HG02798 (cell line): Measurements from ENCODE around the gene LRRC4B.
"Not testable (repeated sequence)": the region's sequence is repeated elsewhere in the genome, so short reads cannot be mapped to it uniquely, and the experiment has no call there.

Experiments used
- ATAC-seq: cut with Tn5 transposase; IDR thresholded peaks from one replicate; pipeline ENCODE4 v1.9.1; 2021; ENCODE audit warnings: mild to moderate bottlenecking; ENCODE audit not compliant: unreplicated experiment, poor library complexity

Gene LRRC4B

DNA sequence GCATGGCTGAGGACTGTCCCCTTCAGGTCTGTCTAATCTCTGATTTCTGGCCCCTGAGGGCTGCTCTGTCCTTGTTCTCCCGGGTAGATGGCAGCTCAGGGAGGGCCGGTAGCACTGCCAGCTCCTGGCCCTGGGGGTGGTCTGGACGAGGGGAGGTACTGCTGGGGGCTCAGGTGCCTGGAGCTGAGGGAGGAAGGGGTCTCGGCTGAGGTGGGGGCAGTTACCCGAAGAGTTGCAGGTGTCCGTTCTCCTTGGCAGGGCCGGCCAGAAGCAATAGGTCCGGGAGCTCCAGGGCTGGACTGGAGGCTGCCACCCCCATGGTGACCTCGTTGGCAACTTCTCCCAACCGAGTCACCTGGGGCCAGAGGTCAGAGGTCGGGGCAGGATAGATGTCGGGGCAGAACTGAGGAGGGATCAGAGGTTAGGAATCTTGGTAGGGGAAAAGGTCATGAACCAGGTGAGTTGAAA, 93.1 kb downstream of the LRRC4B start:
- ATAC-seq, result no peak

DNA sequence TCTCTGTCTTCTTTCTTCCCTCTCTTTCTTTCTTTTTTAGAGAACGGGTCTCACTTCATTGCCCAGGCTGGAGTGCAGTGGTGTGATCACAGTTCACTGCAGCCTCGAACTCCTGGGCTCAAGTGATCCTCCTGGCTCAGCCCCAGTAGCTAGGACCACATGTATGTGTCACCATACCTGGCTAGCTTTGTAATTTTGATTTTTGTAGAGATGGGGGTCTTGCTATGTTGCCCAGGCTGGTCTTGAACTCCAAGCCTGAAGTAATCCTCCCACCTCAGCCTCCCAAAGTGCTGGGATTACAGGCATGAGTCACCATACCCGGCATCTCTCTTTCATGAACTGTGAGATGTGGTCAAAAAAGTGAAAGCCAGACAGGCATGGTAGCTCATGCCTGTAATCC, 94.9 kb downstream of the LRRC4B start:
- not testable (repeated sequence) for ATAC-seq

DNA sequence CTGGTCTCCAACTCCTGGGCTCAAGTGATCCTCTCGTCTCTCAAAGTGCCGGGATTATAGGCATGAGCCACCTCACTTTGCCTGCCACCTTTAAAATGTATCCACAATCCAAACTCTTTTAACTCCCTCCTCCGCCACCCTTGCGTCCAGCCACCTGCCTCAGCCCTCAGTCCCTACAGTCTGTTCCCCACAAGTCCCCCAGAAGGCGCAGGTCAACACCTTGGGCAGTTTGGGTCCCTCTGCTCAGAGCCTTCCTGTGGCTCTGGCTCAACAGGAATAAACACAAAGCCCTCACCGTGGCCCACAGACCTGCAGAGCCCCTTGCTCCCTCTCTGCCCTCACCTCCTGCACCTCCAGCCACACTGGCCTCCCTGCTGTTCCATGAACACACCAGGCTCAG, 99.4 kb downstream of the LRRC4B start:
- ATAC-seq, result no peak

DNA sequence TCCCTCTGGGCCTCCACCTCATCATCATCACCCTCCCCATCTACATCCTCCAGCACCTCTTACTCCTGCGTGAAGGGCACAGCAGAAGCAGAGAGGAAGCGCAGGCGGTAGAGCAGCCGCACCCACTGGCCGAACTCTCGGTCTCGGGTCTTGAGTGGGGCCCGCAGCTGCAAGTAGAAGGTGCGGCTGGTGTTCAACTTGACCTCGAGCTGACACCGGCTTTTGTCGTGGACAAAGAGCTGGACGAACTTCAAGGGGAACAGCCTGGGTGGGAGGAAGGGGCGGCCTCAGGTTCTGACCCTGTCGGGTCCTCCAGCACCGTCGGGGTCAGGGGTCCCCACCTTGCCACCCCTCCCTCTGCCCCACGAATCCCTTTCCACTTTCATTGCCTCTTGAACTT, 100.7 kb downstream of the LRRC4B start:
- no peak for ATAC-seq
